Neuron (in vitro differentiated cells): ENCODE measurements around the gene SIAH2.

ENCODE experiments used
- H2AFZ ChIP-seq: one replicate; pipeline ENCODE4 v1.6.1; 2013; ENCODE audit warnings: low read depth, mild to moderate bottlenecking, inconsistent platforms, low read length, moderate library complexity
- H3K27me3 ChIP-seq: one replicate; pipeline ENCODE4 v1.6.1; 2013; ENCODE audit warnings: low read length; ENCODE audit not compliant: insufficient read depth
- H3K36me3 ChIP-seq: one replicate; pipeline ENCODE4 v1.6.1; 2013; ENCODE audit warnings: low read length; ENCODE audit not compliant: insufficient read depth
- H3K4me1 ChIP-seq: one replicate; pipeline ENCODE4 v1.6.1; 2013; ENCODE audit warnings: low read length; ENCODE audit not compliant: insufficient read depth
- H3K4me3 ChIP-seq: 2 replicates; pipeline ENCODE4 v1.5.1; 2013; ENCODE audit warnings: mild to moderate bottlenecking, low read length, moderate library complexity
- H3K9me3 ChIP-seq: one replicate; pipeline ENCODE4 v1.6.1; 2013; ENCODE audit warnings: low read length

The SIAH2 gene

GRCh38 chr3:150729682-150730360 lies 33.1 kb downstream of the SIAH2 start:
- H3K4me3 ChIP-seq = no peak overlapping the region
- H3K36me3 ChIP-seq = no peaks in the 10 kb centered on the region
- H3K4me1 ChIP-seq = no peaks in the 10 kb centered on the region
- H2AFZ ChIP-seq = no peak overlapping the region
- no peaks in the 10 kb centered on the region for H3K9me3 ChIP-seq
- H3K27me3 ChIP-seq = no peaks in the 10 kb centered on the region

- H3K4me3 ChIP-seq = no peak overlapping the region
- H3K36me3 ChIP-seq = no peaks in the 10 kb centered on the region
- H3K4me1 ChIP-seq = no peaks in the 10 kb centered on the region
- no peaks in the 10 kb centered on the region for H3K9me3 ChIP-seq
- no peak overlapping the region for H2AFZ ChIP-seq
- no peaks in the 10 kb centered on the region for H3K27me3 ChIP-seq
Observed at GRCh38 chr3:150727653-150728502, 35.1 kb downstream of the SIAH2 start.

- no peak overlapping the region for H2AFZ ChIP-seq
- no peaks in the 10 kb centered on the region for H3K4me1 ChIP-seq
- no peaks in the 10 kb centered on the region for H3K9me3 ChIP-seq
Observed at GRCh38 chr3:150725548-150725947, 37.4 kb downstream of the SIAH2 start.

GRCh38 chr3:150723946-150724345 lies 39.0 kb downstream of the SIAH2 start:
- Histone ChIP-seq H2AFZ (no peak overlapping the region), H3K27me3 (no peaks in the 10 kb centered on the region), H3K4me1 (no peaks in the 10 kb centered on the region), H3K36me3 (no peaks in the 10 kb centered on the region), H3K9me3 (no peaks in the 10 kb centered on the region), H3K4me3 (no peak overlapping the region)

More at GRCh38 chr3:150725548-150725947, 37.4 kb downstream of the SIAH2 start:
- Histone ChIP-seq H3K4me3 (no peak overlapping the region), H3K36me3 (no peaks in the 10 kb centered on the region), H3K27me3 (no peaks in the 10 kb centered on the region)

GRCh38 chr3:150722267-150722666 lies 40.7 kb downstream of the SIAH2 start:
- Histone ChIP-seq H3K4me1 (no peaks in the 10 kb centered on the region), H2AFZ (no peak overlapping the region), H3K36me3 (no peaks in the 10 kb centered on the region), H3K27me3 (no peaks in the 10 kb centered on the region), H3K9me3 (no peaks in the 10 kb centered on the region), H3K4me3 (no peak overlapping the region)

GRCh38 chr3:150721285-150722130 lies 41.5 kb downstream of the SIAH2 start:
- Histone ChIP-seq H3K4me1 (no peaks in the 10 kb centered on the region), H3K4me3 (no peak overlapping the region)

GRCh38 chr3:150720444-150720843 lies 42.5 kb downstream of the SIAH2 start:
- H3K4me3 ChIP-seq = no peak overlapping the region
- no peaks in the 10 kb centered on the region for H3K27me3 ChIP-seq
- H3K9me3 ChIP-seq = no peaks in the 10 kb centered on the region
- H3K36me3 ChIP-seq = no peaks in the 10 kb centered on the region
- H2AFZ ChIP-seq = no peak overlapping the region
- no peaks in the 10 kb centered on the region for H3K4me1 ChIP-seq

More at GRCh38 chr3:150721285-150722130, 41.5 kb downstream of the SIAH2 start:
- Histone ChIP-seq H2AFZ (peak overlapping the region; percentile 11), H3K27me3 (no peaks in the 10 kb centered on the region), H3K9me3 (no peaks in the 10 kb centered on the region), H3K36me3 (no peaks in the 10 kb centered on the region)

- H3K4me3 ChIP-seq = no peak overlapping the region
Observed at GRCh38 chr3:150710097-150710496, 52.9 kb downstream of the SIAH2 start.

GRCh38 chr3:150703756-150704344 lies 59.1 kb downstream of the SIAH2 start, which contains the start of gene ERICH6:
ERICH6 (minus strand) TSS chr3:150703920; CDS start chr3:150703898, 22 bp downstream.
- Histone ChIP-seq H2AFZ (peak within 1 kb of the TSS; percentile 84), H3K27me3 (no peaks in the 10 kb centered on the region), H3K36me3 (no peaks in the 10 kb centered on the region), H3K9me3 (no peaks in the 10 kb centered on the region), H3K4me3 (peak within 1 kb of the TSS; percentile 69), H3K4me1 (peaks cover 3% of the 10 kb centered on the region)

More at GRCh38 chr3:150710097-150710496, 52.9 kb downstream of the SIAH2 start:
- Histone ChIP-seq H2AFZ (no peak overlapping the region), H3K9me3 (no peaks in the 10 kb centered on the region), H3K27me3 (no peaks in the 10 kb centered on the region), H3K4me1 (no peaks in the 10 kb centered on the region), H3K36me3 (no peaks in the 10 kb centered on the region)

GRCh38 chr3:150703299-150703755 lies 59.6 kb downstream of the SIAH2 start:
- H3K9me3 ChIP-seq = no peaks in the 10 kb centered on the region
- peaks cover 3% of the 10 kb centered on the region for H3K4me1 ChIP-seq
- H3K4me3 ChIP-seq = peak overlapping the region; percentile 69
- no peaks in the 10 kb centered on the region for H3K36me3 ChIP-seq
- H2AFZ ChIP-seq = peak overlapping the region; percentile 84
- H3K27me3 ChIP-seq = no peaks in the 10 kb centered on the region

- Histone ChIP-seq H3K4me3 (no peak overlapping the region), H3K27me3 (no peaks in the 10 kb centered on the region), H3K4me1 (peaks cover under 1% of the 10 kb centered on the region), H3K9me3 (no peaks in the 10 kb centered on the region), H3K36me3 (no peaks in the 10 kb centered on the region), H2AFZ (no peak overlapping the region)
Observed at GRCh38 chr3:150699068-150699639, 63.8 kb downstream of the SIAH2 start.

- Histone ChIP-seq H3K4me3 (no peak overlapping the region), H3K4me1 (no peaks in the 10 kb centered on the region), H3K9me3 (no peaks in the 10 kb centered on the region), H3K36me3 (no peaks in the 10 kb centered on the region), H2AFZ (no peak overlapping the region), H3K27me3 (no peaks in the 10 kb centered on the region)
Observed at GRCh38 chr3:150697646-150698045, 65.3 kb downstream of the SIAH2 start.
